Upper lobe of right lung (tissue), 1 donor: ENCODE measurements around the gene CDC25B. TPM values are rescaled to one million over a fixed set of nuclear protein-coding genes. Genes with fewer than 3 reads are reported as not detected.
A peak's percentile ranks its signal among the peaks of the same experiment; 100 is the strongest.

Experiments used
- ATAC-seq: fragments of 200-7000 bp; cut with Tn5 transposase; one replicate; pipeline ENCODE4 v1.9.1; 2020; ENCODE audit warnings: mild to moderate bottlenecking, moderate library complexity
- DNase-seq: peaks from one replicate; pipeline ENCODE4 v3.0.0-alpha.2; 2020
- H3K27ac ChIP-seq: fragments of 200-600 bp; one replicate; pipeline ENCODE4 v1.8.0; 2022
- H3K27me3 ChIP-seq: fragments of 200-600 bp; one replicate; pipeline ENCODE4 v1.8.0; 2022; ENCODE audit warnings: mild to moderate bottlenecking
- H3K36me3 ChIP-seq: fragments of 200-600 bp; one replicate; pipeline ENCODE4 v1.8.0; 2022
- H3K4me1 ChIP-seq: fragments of 200-600 bp; one replicate; pipeline ENCODE4 v1.8.0; 2022
- H3K4me3 ChIP-seq: fragments of 200-600 bp; one replicate; pipeline ENCODE4 v1.8.0; 2022; ENCODE audit warnings: mild to moderate bottlenecking
- H3K9me3 ChIP-seq: fragments of 200-600 bp; one replicate; pipeline ENCODE4 v1.8.0; 2022
- intact Hi-C: fragments of 100-400 bp; cut with DNase I; formaldehyde crosslinking; loops from one replicate; pipeline ENCODE4 v1.11.0; 2022
- total RNA-seq: library from RNA; stranded (reverse); fragmentation: NEBNext Ultra II Directional; extraction: Animal tissue kit (Norgen Biotek cat#: 25700); gene quantifications from one replicate; pipeline ENCODE4 v1.2.1, GENCODE V29; 2021
- TF ChIP-seq, protein P1 (sequence below): fragments of 200-600 bp; IDR thresholded peaks from one replicate; pipeline ENCODE4 v1.8.0; 2022; ENCODE audit warnings: antibody characterized with exemption
- donor health status: DM: no; HTN: yes; CAD: no; lungs with severe emphysema.

CDC25B gene
- total RNA-seq, 1 donor from 2014 or later, result 136 TPM

DNA sequence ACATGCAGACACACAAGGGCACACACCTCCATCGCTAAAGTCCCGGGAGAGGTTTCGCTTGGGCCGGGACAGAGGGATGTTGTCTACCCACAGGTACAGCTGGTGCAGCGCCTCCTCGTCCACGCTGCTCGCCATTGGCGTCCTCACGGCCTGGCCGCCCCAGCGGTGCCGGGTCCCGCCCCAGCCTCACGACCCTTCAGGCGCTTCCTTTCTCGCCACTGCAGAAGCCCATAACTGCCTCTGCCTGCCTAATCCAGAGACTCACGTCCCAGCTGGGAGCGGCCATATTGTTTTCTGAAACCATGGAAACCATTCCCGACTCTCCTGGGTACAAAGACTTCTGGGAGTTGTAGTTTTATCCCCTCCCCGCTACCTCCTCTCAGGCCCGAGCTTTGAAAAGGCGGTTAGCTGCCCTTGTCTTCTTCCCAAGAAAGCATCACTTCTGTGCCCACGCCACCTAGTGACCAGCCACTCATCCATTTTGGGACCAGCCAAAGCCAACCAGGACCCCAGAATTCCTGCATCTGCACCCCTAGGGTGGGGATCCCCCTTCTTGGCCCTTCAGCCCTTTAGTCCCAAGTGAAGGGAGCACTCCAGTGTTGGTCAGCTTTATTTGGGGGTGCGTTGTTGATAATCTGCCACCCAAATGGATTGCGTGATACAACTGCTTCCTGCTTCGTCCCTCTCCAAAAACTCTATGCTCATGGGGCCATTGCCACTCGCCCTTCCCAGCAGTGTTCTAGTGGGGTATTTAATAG is 14.8 kb upstream of the CDC25B start, which contains the start of gene SPEF1:
SPEF1 (minus strand) TSS at position 296 of the 758 bp plus-strand sequence; CDS start at position 135, 161 bp downstream.
- Histone ChIP-seq H3K27ac (peak within 1 kb of the TSS; percentile 68), H3K36me3 (peaks cover 7% of the 10 kb centered on the region), H3K4me3 (peak within 1 kb of the TSS; percentile 50), H3K9me3 (no peaks in the 10 kb centered on the region), H3K4me1 (peaks cover 35% of the 10 kb centered on the region), H3K27me3 (no peaks in the 10 kb centered on the region)
- no peak for DNase-seq
- peak; percentile 76 for ATAC-seq
- TF ChIP-seq, protein P1, sequence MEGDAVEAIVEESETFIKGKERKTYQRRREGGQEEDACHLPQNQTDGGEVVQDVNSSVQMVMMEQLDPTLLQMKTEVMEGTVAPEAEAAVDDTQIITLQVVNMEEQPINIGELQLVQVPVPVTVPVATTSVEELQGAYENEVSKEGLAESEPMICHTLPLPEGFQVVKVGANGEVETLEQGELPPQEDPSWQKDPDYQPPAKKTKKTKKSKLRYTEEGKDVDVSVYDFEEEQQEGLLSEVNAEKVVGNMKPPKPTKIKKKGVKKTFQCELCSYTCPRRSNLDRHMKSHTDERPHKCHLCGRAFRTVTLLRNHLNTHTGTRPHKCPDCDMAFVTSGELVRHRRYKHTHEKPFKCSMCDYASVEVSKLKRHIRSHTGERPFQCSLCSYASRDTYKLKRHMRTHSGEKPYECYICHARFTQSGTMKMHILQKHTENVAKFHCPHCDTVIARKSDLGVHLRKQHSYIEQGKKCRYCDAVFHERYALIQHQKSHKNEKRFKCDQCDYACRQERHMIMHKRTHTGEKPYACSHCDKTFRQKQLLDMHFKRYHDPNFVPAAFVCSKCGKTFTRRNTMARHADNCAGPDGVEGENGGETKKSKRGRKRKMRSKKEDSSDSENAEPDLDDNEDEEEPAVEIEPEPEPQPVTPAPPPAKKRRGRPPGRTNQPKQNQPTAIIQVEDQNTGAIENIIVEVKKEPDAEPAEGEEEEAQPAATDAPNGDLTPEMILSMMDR, result peak; percentile 44
- intact Hi-C loops, result no loop called here

DNA sequence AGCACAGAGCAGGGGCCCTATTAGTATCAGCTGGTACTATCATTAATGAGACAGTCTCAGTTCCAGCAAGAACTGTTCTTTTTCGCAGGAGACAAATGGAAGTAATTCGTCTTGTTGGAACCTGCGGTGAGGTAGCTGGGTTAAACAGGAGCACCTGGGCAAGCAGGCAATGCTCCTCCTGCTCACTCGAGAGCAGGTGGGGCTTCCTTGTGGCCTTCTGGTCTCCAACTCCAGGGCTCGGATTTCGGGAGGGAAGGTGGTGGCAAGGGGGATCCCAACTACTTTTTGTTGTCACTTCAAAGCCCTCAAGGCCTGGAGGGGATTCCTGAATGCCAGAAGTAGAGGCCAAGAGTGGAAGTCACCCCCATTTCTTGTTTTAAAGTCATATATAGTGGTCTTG is 13.5 kb upstream of the CDC25B start:
- intact Hi-C loops, result no loop called here
- peaks cover 7% of the 10 kb centered on the region for H3K36me3 ChIP-seq
- no peak overlapping the region for H3K4me3 ChIP-seq
- no peak for DNase-seq
- no peaks in the 10 kb centered on the region for H3K27me3 ChIP-seq
- TF ChIP-seq, protein P1, result no peak
- H3K4me1 ChIP-seq, result peaks cover 35% of the 10 kb centered on the region
- H3K9me3 ChIP-seq, result no peaks in the 10 kb centered on the region
- H3K27ac ChIP-seq, result no peak overlapping the region
- no peak for ATAC-seq

DNA sequence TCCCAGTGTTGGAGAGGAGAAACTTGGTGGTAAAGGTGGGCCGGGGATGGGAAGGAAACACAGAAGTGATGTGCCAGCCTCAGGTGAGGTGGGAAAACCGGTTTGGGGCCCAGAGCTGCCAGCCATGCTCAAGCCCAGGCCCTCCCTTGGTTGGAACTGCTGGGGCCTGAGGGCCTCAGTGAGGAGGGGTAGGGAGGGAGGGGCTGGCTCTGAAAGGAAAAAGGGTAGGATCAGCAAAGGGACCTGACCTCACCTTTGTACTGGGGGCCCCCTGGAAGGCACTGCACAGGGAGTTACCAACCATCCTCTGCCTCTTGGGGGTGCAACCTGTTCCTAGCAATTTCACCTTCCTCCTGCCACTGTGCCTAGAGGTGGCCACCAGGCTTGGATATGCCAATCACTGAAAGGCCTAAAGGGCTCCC is 13.0 kb upstream of the CDC25B start:
- peaks cover 7% of the 10 kb centered on the region for H3K36me3 ChIP-seq
- peaks cover 32% of the 10 kb centered on the region for H3K4me1 ChIP-seq
- intact Hi-C loops, result no loop called here
- H3K27ac ChIP-seq, result no peak overlapping the region
- no peak overlapping the region for H3K4me3 ChIP-seq
- no peak for ATAC-seq
- DNase-seq, result no peak
- TF ChIP-seq, protein P1, result no peak
- H3K9me3 ChIP-seq, result no peaks in the 10 kb centered on the region
- H3K27me3 ChIP-seq, result no peaks in the 10 kb centered on the region

DNA sequence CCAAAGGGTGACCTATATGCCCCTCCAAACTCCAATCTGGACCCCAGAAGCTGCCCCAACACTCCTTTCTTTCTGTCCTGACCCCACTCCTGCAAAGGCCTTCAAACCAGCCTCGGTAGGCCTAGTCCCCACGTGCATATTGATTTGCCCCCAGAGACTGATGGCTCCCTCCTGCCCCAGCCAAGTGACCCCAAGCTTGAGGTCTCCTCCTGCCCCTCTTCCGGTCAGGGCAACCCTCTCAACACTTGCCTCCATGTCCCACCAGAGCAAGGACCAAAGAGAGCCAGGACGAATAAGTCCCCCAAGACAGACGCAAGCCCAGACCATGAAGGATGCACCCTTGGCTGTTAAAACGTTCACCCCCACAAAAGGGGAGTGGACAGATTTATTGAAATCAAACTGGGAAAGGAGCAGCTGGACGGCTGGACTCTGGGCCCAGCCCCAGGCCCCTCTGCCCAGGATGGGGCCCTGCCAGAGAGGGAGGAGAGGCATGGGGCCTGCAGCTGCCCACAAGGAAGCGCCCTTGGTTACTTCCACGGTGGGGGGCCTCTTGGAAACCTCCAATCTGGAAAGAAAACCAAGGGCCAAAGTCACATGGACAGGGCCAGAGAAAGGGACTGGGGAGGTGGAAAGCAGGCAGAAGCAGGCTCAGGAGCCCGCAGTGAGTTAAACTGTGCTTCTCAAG is 12.5 kb upstream of the CDC25B start:
- ATAC-seq (no peak), DNase-seq (no peak)
- Histone ChIP-seq H3K4me3 (no peak overlapping the region), H3K27ac (no peak overlapping the region), H3K4me1 (peaks cover 28% of the 10 kb centered on the region), H3K9me3 (no peaks in the 10 kb centered on the region), H3K27me3 (no peaks in the 10 kb centered on the region), H3K36me3 (peaks cover 7% of the 10 kb centered on the region)
- intact Hi-C loops, result no loop called here
- TF ChIP-seq, protein P1, result no peak

DNA sequence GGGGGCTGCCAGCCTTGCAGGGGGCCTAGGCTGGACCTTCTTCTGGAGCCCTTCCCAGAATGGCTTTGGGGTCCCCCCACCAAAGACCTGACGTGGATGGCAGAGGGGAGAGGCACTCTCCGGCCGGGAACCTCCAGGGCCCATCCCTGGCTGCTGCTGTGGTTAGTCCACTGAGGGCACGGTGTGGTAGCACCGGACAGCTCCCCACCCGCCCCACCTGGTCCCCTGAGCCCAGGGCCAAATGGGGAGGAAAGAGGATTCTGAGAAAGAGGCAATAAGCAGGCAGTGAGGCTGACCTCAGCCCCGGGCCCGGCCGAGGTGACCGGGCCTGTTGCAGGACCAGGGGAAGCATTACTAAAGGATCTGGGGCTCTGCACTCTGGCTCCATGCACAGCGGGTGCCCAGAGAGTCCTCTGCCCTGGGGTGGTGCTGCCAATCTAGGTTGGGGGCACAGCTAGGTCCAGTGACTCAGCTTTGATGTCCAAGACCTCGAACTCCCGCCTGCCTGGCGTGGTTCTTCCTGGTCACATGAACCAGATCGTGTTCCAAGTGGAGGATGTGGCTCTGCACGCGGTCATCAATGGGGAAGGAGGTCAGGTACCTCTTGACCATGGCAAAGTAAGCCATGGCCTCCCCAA is 11.8 kb upstream of the CDC25B start:
- no peak for DNase-seq
- peaks cover 7% of the 10 kb centered on the region for H3K36me3 ChIP-seq
- intact Hi-C loops, result no loop called here
- H3K4me1 ChIP-seq, result peaks cover 28% of the 10 kb centered on the region
- H3K4me3 ChIP-seq, result peak overlapping the region; percentile 73
- no peaks in the 10 kb centered on the region for H3K9me3 ChIP-seq
- no peak for ATAC-seq
- no peak overlapping the region for H3K27ac ChIP-seq
- TF ChIP-seq, protein P1, result no peak
- H3K27me3 ChIP-seq, result no peaks in the 10 kb centered on the region
